T-helper 2 cell treated with Interferon-gamma antibody and Interleukin-4, amounts not matched to agents 5 μg/mL and 100 μg/mL, for 36 hours (primary cell): ENCODE data around the gene PRICKLE2.

Experiments used
- DNase-seq: peaks from one replicate; pipeline ENCODE4 v3.0.0; 2021; ENCODE audit warnings: low spot score
- H3K27ac Mint-ChIP-seq: one replicate; pipeline ENCODE4 v1.8.0; 2021; ENCODE audit warnings: mild to moderate bottlenecking, mixed read lengths
- H3K27me3 Mint-ChIP-seq: one replicate; pipeline ENCODE4 v1.8.0; 2021; ENCODE audit warnings: low read depth, mixed read lengths
- H3K36me3 Mint-ChIP-seq: one replicate; pipeline ENCODE4 v1.8.0; 2021; ENCODE audit warnings: low read depth, mixed read lengths
- H3K4me1 Mint-ChIP-seq: one replicate; pipeline ENCODE4 v1.8.0; 2021; ENCODE audit warnings: low read depth, mixed read lengths
- H3K4me3 Mint-ChIP-seq: one replicate; pipeline ENCODE4 v1.8.0; 2022; ENCODE audit warnings: mild to moderate bottlenecking, moderate library complexity, mixed read lengths
- H3K9me3 Mint-ChIP-seq: one replicate; pipeline ENCODE4 v1.8.0; 2021; ENCODE audit warnings: mixed read lengths

PRICKLE2 gene

GRCh38 chr3:64220161-64220914, 4.9 kb downstream of the PRICKLE2 start:
- Mint-ChIP-seq H3K4me3 (no peak overlapping the region), H3K27ac (no peak overlapping the region), H3K36me3 (no peaks in the 10 kb centered on the region), H3K4me1 (peaks cover 1% of the 10 kb centered on the region), H3K27me3 (peaks cover 4% of the 10 kb centered on the region), H3K9me3 (no peaks in the 10 kb centered on the region)
- no peak for DNase-seq

- H3K9me3 Mint-ChIP-seq: no peaks in the 10 kb centered on the region
- no peak overlapping the region for H3K4me3 Mint-ChIP-seq
- peaks cover 8% of the 10 kb centered on the region for H3K27me3 Mint-ChIP-seq
- no peaks in the 10 kb centered on the region for H3K4me1 Mint-ChIP-seq
- DNase-seq: no peak
- no peaks in the 10 kb centered on the region for H3K36me3 Mint-ChIP-seq
- no peak overlapping the region for H3K27ac Mint-ChIP-seq
Observed at GRCh38 chr3:64218746-64219145, 6.5 kb downstream of the PRICKLE2 start.

DNA sequence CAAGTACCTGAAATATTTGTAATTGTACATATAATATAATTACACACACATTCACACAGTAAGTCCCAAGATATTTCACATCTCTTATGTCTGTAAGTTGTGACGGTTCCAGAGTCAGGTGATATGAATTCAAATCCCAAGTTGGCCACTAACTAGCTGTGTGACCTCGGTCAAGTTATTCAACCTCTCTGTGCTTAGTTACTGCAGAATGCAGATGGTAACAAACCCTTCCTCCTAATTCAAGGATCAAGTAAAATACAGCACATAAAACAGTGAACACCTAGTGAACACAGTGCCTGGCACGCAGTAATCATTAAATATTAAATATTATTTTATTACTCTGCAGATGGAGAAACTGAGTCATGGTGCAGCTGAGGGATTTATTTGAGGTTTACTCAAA, 6.9 kb downstream of the PRICKLE2 start:
- Mint-ChIP-seq H3K27ac (no peak overlapping the region), H3K4me1 (no peaks in the 10 kb centered on the region), H3K9me3 (no peaks in the 10 kb centered on the region), H3K36me3 (no peaks in the 10 kb centered on the region), H3K4me3 (no peak overlapping the region), H3K27me3 (peaks cover 8% of the 10 kb centered on the region)
- DNase-seq: no peak

GRCh38 chr3:64216274-64217147, 8.8 kb downstream of the PRICKLE2 start:
- Mint-ChIP-seq H3K27ac (no peak overlapping the region), H3K36me3 (no peaks in the 10 kb centered on the region), H3K27me3 (peaks cover 7% of the 10 kb centered on the region), H3K4me1 (no peaks in the 10 kb centered on the region), H3K9me3 (no peaks in the 10 kb centered on the region), H3K4me3 (no peak overlapping the region)
- DNase-seq: no peak

GRCh38 chr3:64215559-64215958, 9.7 kb downstream of the PRICKLE2 start:
- Mint-ChIP-seq H3K27me3 (peaks cover 7% of the 10 kb centered on the region), H3K27ac (no peak overlapping the region), H3K4me1 (no peaks in the 10 kb centered on the region), H3K9me3 (no peaks in the 10 kb centered on the region), H3K4me3 (no peak overlapping the region), H3K36me3 (no peaks in the 10 kb centered on the region)
- DNase-seq: no peak

GRCh38 chr3:64215103-64215502, 10.2 kb downstream of the PRICKLE2 start:
- Mint-ChIP-seq H3K9me3 (no peaks in the 10 kb centered on the region), H3K4me3 (no peak overlapping the region), H3K27ac (no peak overlapping the region), H3K4me1 (no peaks in the 10 kb centered on the region), H3K36me3 (no peaks in the 10 kb centered on the region), H3K27me3 (peaks cover 7% of the 10 kb centered on the region)
- DNase-seq: no peak

DNA sequence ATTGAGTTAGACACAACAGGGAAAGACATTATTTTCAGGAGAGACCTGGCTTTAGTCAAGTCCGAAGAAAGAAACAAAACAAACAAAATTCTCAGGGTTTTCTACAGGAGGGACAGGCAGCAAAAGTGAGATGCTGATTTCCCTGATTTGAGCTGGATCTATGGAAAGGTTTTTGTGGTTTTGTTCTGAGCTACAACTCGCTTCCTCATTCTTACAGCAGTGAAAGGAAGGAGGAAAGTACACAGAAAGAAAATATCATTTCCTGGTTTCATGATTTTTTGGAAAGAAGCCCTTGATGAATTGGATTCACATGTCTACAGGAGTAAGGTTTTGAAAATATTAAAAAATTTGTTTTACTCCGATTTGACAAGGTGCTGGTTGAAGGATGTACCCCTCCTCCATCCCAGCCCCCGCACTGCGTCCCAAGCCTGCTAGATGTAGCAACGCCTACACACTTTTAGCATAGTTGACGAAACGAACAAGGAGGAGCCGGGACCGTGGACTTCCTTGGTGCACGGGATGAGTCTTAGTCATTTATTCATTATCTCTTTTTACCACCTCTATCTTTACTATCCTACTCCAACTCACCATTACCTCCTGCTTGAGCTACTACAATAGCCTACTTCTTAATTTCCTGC, 10.8 kb downstream of the PRICKLE2 start:
- Mint-ChIP-seq H3K4me1 (no peaks in the 10 kb centered on the region), H3K27me3 (peaks cover 7% of the 10 kb centered on the region), H3K9me3 (no peaks in the 10 kb centered on the region), H3K27ac (no peak overlapping the region), H3K36me3 (no peaks in the 10 kb centered on the region), H3K4me3 (no peak overlapping the region)
- DNase-seq: no peak

DNA sequence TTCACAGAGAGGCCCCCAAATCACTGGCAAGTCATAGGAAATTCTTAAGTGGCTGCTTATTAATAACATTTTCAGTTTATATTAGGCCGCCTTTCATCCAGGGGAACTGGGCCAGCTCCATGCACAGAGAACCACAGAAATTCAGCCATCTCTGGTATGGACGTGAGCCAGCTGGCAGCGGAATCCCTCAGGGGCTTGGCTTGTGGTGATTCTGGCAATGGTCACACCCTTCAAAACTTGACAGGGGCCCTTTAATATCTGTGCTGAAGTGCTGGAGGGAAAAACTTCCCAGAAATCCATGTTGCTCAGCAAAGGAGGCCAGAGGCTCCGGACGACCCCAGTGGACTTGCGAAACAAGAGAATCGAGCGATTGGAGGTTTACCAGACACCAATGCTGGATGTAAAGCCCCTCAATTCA, 11.3 kb downstream of the PRICKLE2 start:
- no peaks in the 10 kb centered on the region for H3K9me3 Mint-ChIP-seq
- no peaks in the 10 kb centered on the region for H3K4me1 Mint-ChIP-seq
- no peak overlapping the region for H3K4me3 Mint-ChIP-seq
- no peak overlapping the region for H3K27ac Mint-ChIP-seq
- H3K27me3 Mint-ChIP-seq: peaks cover 7% of the 10 kb centered on the region
- H3K36me3 Mint-ChIP-seq: no peaks in the 10 kb centered on the region
- DNase-seq: no peak

- peaks cover 7% of the 10 kb centered on the region for H3K27me3 Mint-ChIP-seq
- H3K27ac Mint-ChIP-seq: no peak overlapping the region
- no peaks in the 10 kb centered on the region for H3K36me3 Mint-ChIP-seq
- H3K9me3 Mint-ChIP-seq: no peaks in the 10 kb centered on the region
- H3K4me1 Mint-ChIP-seq: no peaks in the 10 kb centered on the region
- no peak for DNase-seq
- no peak overlapping the region for H3K4me3 Mint-ChIP-seq
Observed at GRCh38 chr3:64213224-64213878, 11.9 kb downstream of the PRICKLE2 start.

- H3K4me3 Mint-ChIP-seq: no peak overlapping the region
- no peaks in the 10 kb centered on the region for H3K36me3 Mint-ChIP-seq
- peaks cover 2% of the 10 kb centered on the region for H3K27me3 Mint-ChIP-seq
- H3K9me3 Mint-ChIP-seq: no peaks in the 10 kb centered on the region
- no peak for DNase-seq
- no peak overlapping the region for H3K27ac Mint-ChIP-seq
- no peaks in the 10 kb centered on the region for H3K4me1 Mint-ChIP-seq
Observed at GRCh38 chr3:64209866-64210621, 15.2 kb downstream of the PRICKLE2 start.

DNA sequence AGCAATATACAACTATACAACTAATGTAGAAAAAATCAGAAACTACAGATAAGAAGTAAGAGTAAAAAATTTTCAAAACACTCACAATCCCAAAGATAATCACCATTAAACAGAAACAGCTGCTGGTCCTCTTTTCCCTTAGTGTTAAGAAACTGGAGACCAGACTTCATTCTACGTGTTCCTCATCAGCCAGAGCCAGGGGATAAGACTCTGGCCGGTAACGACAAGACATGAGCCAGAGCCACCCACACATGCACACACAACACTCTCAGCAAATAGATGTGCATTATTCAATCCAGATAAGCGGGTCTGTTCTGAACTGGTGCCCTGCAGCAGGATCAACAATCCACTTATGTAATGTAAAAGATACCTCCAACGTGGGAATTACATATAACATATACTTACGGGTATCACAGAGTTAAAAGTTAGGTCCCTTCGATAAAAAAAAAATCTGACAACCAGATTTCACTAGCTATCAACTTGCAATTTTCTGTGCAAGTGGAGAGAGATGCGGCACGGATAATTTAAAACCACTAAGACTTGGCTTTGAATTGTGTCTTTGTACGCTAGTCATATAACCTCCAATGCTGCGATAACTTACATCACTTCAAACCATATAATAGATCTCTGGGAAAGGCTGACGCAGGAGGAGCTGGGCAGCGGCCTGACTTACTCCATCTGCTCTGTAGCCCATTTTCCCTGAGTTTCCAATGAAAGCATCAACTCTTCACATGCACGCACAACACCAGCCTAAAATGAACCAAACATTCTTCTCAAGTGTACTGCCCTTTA, 17.8 kb downstream of the PRICKLE2 start:
- H3K4me3 Mint-ChIP-seq: no peak overlapping the region
- no peak for DNase-seq
- no peaks in the 10 kb centered on the region for H3K9me3 Mint-ChIP-seq
- H3K36me3 Mint-ChIP-seq: no peaks in the 10 kb centered on the region
- H3K4me1 Mint-ChIP-seq: no peaks in the 10 kb centered on the region
- no peak overlapping the region for H3K27ac Mint-ChIP-seq
- H3K27me3 Mint-ChIP-seq: no peaks in the 10 kb centered on the region

DNA sequence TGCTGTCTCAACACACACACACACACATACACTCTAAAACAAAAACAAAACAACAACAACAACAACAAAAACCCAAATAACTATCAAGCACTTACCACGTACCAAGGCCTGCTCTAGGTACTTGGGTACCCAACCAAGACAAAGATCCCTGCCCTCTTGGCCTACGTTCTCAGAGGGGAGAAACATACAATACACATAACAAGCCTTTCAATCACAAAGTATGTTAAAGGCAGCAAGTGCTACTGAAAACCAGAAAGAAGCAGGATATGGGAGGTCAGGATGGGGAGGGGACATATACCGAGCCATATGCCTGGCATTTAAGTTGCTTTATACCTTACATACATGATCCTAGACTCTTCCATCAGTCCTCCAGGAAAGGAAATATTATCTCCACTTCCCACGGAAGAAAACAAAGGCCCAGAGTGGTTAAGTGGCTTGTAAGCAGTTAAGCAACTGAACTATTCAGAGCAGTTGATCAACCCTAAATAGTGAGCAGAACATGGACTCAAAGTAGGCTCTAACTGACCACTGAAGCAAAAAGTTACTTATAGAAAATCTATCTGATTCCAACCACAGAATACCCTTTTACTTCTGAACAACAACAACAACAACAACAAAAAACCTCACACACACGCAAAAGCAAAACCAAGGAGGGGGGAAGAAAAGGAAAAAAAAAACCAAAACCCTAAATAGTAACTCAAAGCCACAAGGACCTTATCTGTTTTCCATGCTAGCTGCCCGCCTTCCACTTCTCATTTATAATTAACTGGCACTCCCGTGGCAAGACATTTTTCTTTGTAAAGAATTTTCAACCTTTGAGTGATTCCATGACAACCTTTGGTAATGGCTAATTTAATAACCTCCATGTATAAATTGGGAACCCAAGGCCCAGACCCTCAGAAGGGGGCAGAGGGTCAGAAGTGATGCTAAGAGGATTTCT, 21.0 kb downstream of the PRICKLE2 start:
- DNase-seq: no peak
- Mint-ChIP-seq H3K27ac (no peak overlapping the region), H3K9me3 (no peaks in the 10 kb centered on the region), H3K27me3 (no peaks in the 10 kb centered on the region), H3K36me3 (no peaks in the 10 kb centered on the region), H3K4me3 (no peak overlapping the region), H3K4me1 (no peaks in the 10 kb centered on the region)
